NCI-H2196 treated with DMSO at 0.1 percent for 48 hours (cell line): ENCODE measurements around the gene CERS6.

Experiments
- DNase-seq: peaks from one replicate; lab custom pipeline; 2025; ENCODE audit not compliant: unreplicated experiment; lab: John Stamatoyannopoulos, UW

CERS6 gene

GRCh38 chr2:168819050-168819715 lies 363.1 kb downstream of the CERS6 start:
- DNase-seq: no peak

- no peak for DNase-seq
These were observed 363.9 kb downstream of the CERS6 start for GRCh38 chr2:168819829-168820489.

GRCh38 chr2:168821577-168821976 lies 365.5 kb downstream of the CERS6 start:
- DNase-seq: no peak

GRCh38 chr2:168821992-168822391 lies 365.9 kb downstream of the CERS6 start:
- no peak for DNase-seq
